C4-2B (cell line): ENCODE data around the gene CREB5.

Source experiments
- CTCF ChIP-seq: fragments of 450-650 bp; conservative IDR thresholded peaks from 2 replicates; pipeline ENCODE4 v1.5.1; 2017; ENCODE audit warnings: mild to moderate bottlenecking
- ZFX ChIP-seq: fragments of 450-650 bp; IDR thresholded peaks from 2 replicates; pipeline ENCODE4 v1.6.1; 2017

GRCh38 chr7:28477041-28477442 lies 64.7 kb downstream of the CREB5 start:
- TF ChIP-seq CTCF (no peak), ZFX (no peak)
